GM12865 (cell line): Measurements from ENCODE around the gene S100A7.
"Not testable (repeated sequence)": the region's sequence is repeated elsewhere in the genome, so short reads cannot be mapped to it uniquely, and the experiment has no call there.

Source experiments
- DNase-seq: peaks from one replicate; pipeline ENCODE4 v3.0.0; 2010; ENCODE audit warnings: low read depth
- H3K4me3 ChIP-seq: 2 replicates; pipeline ENCODE4 v1.5.1; 2011; ENCODE audit warnings: mild to moderate bottlenecking, low read depth, low read length, control low read depth
- TF ChIP-seq, protein P1 (sequence below): IDR thresholded peaks from 2 replicates; pipeline ENCODE4 v1.5.1; 2011; ENCODE audit warnings: low read length, control low read depth, low read depth, inconsistent platforms; ENCODE audit not compliant: insufficient read depth; ENCODE audit errors: missing control alignments

The S100A7 gene

DNA sequence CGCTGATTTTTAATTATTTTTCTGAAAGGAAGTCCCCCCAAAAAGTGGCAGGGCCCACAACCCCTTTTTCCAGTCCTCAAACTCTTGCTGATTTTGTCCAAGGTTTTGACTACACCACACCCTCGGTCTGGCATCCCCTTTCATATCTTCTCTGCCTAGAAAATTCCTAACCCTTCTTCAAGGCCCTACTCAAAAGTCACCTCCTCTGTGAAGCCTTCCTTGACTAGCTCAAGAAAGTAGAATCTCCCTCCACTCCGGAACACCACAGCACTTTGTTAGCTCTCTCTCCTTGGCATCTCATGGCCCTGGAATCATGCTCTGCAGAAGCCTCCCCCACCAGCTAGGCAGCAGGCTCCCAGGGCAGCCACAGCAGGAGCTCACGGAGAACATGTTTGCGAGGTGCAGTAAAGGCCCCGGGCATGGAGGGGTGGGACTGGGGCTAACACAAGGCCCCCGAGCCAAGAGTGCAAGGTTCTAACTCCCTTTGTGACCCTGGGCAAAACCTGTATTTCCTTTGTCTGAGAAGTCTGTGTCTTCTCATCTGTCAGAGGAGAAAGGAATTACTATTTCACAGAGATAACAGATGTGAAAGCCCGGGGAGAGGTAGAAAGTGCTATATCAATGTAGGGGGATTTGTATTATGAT, 17.7 kb upstream of the S100A7 start:
- DNase-seq, result no peak
- TF ChIP-seq, protein P1, sequence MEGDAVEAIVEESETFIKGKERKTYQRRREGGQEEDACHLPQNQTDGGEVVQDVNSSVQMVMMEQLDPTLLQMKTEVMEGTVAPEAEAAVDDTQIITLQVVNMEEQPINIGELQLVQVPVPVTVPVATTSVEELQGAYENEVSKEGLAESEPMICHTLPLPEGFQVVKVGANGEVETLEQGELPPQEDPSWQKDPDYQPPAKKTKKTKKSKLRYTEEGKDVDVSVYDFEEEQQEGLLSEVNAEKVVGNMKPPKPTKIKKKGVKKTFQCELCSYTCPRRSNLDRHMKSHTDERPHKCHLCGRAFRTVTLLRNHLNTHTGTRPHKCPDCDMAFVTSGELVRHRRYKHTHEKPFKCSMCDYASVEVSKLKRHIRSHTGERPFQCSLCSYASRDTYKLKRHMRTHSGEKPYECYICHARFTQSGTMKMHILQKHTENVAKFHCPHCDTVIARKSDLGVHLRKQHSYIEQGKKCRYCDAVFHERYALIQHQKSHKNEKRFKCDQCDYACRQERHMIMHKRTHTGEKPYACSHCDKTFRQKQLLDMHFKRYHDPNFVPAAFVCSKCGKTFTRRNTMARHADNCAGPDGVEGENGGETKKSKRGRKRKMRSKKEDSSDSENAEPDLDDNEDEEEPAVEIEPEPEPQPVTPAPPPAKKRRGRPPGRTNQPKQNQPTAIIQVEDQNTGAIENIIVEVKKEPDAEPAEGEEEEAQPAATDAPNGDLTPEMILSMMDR, result no peak
- H3K4me3 ChIP-seq, result no peak overlapping the region

DNA sequence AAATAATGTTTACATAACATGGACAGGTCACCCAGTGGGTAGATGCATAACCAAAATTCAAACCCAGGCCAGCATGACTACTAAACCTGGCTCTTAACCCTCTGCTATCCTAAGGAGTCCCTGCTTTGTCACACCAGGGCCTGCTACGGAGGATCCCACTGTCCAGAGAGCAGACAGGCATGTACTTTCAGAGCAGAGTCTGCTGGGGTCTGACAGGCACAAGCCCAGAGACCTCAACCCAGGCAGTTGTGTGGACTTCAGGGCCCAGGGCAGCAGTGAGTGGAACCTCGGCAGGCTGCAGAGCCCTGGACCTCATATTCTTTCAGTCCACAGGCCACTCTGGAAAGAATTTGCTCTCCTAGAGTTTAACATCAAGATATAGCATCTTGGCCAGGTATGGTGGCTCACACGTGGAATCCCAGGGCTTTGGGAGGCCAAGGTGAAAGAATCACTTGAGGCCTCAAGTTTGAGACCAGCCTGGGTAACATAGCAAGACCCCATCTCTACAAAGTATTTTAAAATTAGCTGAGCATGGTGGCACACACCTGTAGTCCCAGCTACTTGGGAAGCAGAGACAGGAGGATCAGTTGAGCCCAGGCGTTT, 16.1 kb upstream of the S100A7 start:
- H3K4me3 ChIP-seq, result no peak overlapping the region
- TF ChIP-seq, protein P1, result no peak
- no peak for DNase-seq

DNA sequence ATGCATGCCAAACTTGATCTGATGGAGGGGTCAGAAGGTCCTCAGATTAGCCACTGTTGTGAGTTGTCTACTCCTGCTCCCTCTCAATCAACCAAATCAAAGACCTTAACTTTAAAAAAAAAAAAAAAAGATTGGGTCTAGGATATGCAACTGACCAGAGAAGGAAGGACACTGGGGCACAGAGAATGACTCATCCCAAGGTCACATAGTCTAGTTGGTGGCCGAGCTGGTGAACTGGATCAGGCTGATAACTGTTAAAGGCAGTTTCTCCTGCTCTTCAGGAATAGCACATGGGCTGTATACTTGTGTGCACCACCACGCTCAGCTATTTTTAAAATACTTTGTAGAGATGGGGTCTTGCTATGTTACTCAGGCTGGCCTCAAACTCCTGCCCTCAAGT, 14.8 kb upstream of the S100A7 start:
- no peak overlapping the region for H3K4me3 ChIP-seq
- TF ChIP-seq, protein P1, result no peak
- DNase-seq, result no peak

DNA sequence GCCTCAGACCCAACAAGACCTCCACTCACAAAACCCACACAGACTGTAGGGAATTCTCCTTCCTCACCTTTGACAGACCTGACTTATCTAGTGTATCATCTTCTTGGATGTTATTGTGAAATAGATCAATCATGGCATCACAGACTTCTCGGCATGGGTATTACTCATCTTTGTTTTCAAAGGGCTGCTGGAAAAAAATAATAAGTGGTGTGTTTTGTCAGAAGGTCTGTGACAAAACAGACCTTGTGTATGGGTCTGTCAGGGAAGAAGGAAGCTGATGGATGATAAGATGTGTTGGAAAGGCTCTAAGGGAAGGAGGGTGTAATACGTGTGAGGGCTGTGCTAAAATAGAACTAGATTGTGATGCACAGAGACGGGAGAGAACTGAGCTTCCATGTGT, 13.9 kb upstream of the S100A7 start:
- TF ChIP-seq, protein P1, result no peak
- H3K4me3 ChIP-seq, result no peak overlapping the region
- DNase-seq, result no peak

DNA sequence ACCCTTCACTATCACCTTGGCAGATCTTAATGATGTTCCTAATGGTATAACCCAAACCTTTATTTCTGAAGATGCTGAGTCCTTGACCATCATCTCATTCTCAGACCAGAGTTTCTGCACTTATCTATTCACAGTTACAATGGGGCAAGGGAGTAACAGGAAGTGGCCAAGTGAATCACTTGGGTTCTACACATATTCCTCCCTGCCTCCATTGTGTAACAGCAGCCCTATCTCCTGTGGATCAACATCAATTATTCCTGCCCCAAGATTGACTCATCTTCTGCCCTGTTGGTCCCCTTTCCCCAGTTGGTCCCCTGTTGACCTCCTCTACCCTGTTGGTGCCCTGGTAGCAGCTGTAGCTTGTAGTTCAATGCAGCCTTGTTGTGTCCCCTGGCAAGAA, 10.3 kb upstream of the S100A7 start:
- TF ChIP-seq, protein P1, result no peak
- DNase-seq, result no peak
- no peak overlapping the region for H3K4me3 ChIP-seq

DNA sequence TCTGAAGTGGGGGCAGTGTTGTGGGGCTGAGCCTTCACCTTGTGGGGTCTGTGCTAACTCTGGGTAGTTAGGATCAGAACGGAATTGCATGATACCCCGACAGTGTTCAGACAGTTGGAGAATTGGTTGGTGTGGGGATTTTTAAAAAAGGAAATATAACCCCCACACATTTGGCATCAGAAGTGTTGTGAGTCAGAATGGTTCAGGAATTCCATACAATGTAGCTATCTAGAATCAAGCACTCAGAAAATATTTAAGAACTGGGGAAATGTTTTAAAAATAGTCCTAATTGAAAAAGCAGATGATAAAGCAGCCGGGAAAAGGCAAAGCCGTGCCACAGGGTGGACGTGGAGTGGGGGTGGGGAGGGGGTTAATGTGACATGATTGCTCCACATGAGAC, 6.5 kb upstream of the S100A7 start:
- no peak for DNase-seq
- H3K4me3 ChIP-seq, result no peak overlapping the region
- TF ChIP-seq, protein P1, result no peak

DNA sequence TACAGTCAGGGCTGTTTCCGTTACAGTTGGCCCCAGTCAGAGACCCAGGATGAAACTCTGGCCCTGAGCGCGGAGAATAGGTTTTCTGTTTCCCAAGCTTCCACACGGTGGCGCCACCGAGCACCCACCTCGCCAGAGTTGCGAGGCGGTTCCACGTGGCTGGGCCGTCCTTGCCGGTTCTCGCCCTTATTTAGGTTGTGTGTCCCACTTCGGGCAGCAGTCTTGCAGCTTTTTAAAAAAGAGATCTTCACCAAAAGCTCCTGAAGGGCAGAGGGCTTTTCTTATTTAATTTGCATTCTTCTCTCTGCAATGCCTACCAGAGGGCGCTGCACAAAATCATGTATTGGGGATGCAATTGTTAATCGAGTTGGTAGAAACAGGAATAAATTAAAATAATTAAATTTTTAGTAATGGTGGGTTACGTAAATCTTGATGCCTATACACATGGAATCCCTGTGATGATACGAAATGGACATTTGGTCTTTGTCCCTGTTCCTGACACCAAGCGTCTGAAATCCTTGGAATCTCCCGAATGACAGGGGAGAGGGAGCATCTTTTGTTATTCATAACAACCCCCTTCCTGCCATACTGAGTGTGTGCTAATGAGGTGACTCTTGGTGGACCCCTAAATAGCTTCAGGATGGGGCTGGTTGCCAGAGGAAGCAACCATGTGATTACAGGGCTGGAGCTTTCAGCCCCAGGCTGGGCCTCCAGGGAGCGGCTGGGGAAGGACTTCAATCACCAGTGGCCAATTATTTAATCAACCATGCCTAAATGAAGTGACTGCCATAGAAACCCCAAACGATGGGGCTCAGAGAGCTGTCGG, 5.6 kb upstream of the S100A7 start:
- DNase-seq, result peak; percentile 41

DNA sequence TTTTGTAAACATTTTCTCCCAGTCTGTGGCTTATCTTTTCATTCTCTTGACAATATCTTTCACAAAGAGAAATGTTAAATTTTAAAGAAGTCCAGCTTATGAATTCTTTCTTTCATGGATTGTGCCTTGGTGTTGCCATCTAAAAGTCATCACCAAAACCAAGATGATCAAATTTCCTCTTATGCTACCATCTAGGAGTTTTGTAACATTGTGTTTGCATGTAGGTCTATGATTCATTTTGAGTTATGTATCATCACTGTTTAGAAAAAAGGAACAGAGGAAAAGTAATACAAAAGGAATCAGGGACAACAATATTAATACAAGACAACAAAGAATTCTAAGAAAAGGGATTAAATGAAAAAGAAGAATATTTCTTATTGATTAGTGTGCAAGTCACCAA, 2.3 kb upstream of the S100A7 start:
- not testable (repeated sequence) for DNase-seq, H3K4me3 ChIP-seq

More for the DNA sequence above, 5.6 kb upstream of the S100A7 start:
- H3K4me3 ChIP-seq, result no peak overlapping the region
- TF ChIP-seq, protein P1, result peak; percentile 84
